ENCODE data around the gene FKBP9.
A peak's percentile ranks its signal among the peaks of the same experiment; 100 is the strongest.

The FKBP9 gene

DNA sequence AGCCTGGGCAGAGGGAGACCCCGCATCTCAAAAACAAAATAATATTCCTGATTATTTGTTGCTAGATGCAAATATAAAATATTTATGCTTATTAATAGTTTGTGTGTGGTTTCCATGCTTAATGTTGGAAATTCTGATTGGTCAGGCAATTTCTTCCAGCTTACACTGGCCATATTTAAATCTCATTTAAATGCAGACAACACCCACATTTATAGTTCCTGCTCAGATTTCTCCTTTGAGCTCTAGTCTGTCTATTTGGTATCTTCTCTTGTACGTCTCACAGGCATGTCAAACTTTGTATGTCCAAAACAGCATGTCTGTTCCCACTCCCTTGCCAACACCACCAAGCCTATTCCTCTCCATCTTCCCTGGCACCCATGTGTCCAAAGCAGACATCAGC is 52.5 kb downstream of the FKBP9 start:
- no peak for DNase-seq

GRCh38 chr7:33012364-33012763 is 55.1 kb downstream of the FKBP9 start:
- DNase-seq, result no peak

GRCh38 chr7:33024189-33024757 is 67.0 kb downstream of the FKBP9 start:
- no peak for DNase-seq

- DNase-seq, result no peak
These were observed 78.5 kb downstream of the FKBP9 start for GRCh38 chr7:33035776-33036175.

DNA sequence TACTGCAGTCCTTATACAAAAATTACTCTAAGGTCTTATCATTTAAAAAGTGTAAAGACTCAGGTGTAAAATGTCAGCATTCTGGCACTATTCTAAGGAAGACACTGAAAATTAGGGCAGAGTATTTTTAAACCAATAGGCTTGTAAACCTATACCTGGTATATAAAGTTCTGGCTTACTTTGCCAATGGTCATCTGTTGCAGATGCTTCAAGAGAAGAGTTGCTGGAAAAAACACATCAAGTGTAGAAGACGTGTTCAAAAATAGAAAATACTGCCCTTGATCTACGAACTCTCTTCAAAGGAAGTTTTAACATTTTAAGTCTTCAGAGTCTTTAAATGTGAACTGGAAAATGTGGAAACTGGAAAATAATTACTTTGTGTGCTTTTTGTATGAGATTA is 81.4 kb downstream of the FKBP9 start:
- DNase-seq, result no peak

GRCh38 chr7:33039257-33039902 is 82.1 kb downstream of the FKBP9 start:
- no peak for DNase-seq

DNA sequence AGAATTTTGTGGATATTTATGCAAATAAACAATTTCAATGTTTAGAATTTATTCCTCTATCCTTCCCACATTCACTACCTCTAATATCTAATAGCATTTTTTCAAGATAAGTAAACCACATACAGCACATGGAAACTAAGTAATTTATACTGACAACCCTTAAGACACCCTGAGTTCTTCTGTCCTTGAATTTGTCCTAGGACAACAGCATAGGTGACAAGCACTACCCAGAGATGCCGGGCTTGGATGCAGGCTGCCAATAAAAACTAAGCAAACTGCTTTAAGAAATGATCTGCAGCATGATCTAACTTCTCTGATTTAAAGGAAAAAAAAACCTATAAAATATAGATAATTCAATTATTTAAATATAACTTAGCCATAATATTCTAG is 82.7 kb downstream of the FKBP9 start:
- DNase-seq, result no peak

GRCh38 chr7:33040803-33041516 is 83.7 kb downstream of the FKBP9 start:
- DNase-seq, result no peak

DNA sequence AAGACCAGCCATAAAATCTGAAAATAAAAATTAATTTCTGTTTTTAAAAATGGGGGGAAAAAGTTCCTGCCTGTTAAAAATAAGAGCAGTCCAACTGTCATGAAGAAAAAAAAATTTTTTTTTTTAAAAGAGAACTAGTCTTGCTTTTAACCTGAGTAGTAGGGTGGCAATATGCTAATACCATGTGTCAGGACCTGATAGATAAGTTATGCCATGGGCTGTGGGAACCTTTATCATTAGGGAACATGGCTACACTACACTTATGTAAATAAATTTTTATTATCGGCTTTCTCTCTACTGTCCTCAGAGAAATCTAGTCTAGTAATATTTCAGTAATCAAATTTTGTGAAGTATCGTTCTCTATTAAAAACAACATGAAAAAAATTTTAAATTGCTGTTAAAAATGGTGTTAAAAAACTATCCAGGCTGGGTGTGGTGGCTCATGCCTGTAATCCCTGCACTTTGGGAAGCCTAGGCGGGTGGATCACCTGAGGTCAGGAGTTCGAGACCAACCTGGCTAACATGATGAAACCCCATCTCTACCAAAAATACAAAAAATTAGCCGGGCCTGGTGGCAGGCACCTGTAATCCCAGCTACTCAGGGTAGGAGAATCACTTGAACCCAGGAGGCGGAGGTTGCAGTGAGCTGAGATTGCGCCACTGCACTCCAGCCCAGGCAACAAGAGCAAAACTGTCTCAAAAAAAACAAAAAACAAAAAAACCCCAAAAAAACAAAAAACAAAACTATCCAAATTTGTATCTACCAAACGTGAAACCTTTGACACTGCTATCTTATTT is 84.6 kb downstream of the FKBP9 start:
- no peak for DNase-seq

- no peak for DNase-seq
These were observed 86.5 kb downstream of the FKBP9 start for GRCh38 chr7:33043501-33044400.

- no peak for DNase-seq
These were observed 87.1 kb downstream of the FKBP9 start for GRCh38 chr7:33044401-33044718.

DNA sequence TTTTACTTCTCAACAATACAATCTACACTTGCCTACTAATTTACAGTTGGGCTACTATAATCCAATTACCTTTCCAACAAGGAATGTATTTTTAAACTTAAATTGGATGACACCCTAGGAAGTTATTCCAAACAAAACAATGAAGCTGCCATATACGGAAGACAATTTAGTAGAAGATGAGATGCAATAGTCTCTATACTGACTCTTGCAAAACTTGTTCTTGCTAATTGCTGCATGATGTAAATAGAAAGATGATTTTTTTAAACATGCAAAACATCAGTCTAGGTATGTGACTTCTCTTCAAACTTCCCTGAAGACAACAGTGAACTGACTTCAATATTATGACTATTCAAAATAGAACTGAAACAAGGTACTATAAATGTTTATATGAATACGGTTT is 87.7 kb downstream of the FKBP9 start:
- no peak for DNase-seq

DNA sequence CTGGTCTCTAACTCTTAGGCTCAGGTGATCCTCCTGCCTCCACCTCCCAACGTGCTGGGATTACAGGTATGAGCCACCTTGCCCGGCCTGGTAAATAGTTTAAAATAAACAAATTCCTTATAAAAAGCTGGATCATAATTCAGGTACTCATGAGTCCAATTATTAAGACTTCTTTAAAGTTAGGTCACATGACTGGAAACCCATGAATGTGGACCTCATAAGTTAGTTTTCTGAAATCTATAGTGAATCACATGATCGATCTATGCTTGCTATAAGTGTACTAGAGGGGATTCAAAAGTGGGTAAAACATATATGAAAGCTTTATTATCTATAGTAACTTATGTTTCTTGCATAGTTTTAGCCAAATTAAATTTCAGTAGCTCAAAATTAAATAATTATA is 91.0 kb downstream of the FKBP9 start:
- DNase-seq, result no peak

- DNase-seq, result no peak
These were observed 91.5 kb downstream of the FKBP9 start for GRCh38 chr7:33048704-33049103.

DNA sequence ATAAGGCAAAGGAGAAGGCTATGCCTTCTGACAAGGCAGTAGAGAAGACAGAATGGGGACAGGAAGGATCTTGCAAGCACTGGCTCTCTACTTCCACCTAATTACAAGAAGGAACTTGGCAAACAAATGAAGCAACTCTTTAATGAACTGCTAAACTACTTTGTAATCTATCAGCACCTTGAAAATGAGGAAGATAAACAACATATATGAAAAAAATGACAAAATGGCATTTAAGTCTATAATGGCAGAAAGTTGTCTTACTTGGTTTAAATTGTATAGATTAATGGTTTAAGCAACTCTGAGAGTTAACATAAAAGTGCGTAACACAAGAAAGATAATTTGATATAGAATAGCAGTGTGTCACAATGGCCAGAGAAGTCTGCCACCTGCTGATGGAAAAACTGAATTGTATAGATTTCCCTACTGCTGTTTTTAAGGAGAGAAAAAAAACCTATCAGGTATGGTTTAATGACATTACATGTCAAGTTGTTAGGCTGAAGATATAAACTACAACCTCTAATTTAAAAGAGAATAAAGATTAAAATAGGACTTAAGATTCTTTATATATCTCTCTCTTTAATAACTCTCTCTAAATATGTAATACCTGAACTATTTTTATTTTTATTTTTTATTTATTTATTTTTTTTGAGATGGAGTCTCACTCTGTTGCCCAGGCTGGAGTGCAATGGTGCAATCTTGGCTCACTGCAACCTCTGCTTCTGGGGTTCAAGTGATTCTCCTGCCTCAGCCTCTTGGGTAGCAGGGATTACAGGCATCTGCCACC is 93.5 kb downstream of the FKBP9 start:
- DNase-seq, result peak; percentile 54

GRCh38 chr7:33053721-33054120 is 96.5 kb downstream of the FKBP9 start:
- no peak for DNase-seq

DNA sequence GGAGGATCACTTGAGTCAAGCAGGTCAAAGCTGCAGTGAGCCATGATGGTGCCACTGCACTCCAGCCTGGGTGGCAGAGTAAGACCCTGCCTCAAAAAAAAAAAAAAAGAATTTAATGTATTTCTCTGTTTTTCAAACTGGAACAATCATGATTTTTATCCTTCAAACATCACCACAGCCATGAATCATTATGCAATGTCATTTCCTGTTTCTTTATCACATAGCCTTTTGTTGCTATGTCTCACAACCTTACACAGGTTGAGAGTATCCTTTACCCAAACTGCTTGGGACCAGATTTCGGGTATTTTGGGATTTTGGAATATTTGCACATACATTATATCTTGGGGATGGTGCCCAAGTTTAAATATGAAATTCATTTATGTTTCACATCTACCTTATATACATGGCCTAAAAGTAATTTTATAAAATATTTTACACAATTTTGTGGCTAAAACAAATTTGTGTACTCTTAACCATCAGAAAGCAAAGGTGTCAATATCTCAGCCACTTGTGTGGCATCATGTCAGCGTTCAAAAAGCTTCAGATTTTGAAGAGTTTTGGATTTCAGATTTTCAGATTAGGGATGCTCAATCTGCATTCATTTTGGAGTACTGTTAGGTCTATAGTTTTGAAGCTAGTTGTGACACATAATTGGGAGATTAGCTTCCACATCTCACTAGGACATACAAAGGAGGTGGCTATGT is 97.2 kb downstream of the FKBP9 start:
- DNase-seq, result no peak

- DNase-seq, result no peak
These were observed 97.9 kb downstream of the FKBP9 start for GRCh38 chr7:33055158-33055557.

All from NCI-H1105 treated with DMSO at 0.1 percent for 48 hours (cell line).